Measurements from ENCODE around the gene STARD3. TPM values are rescaled to one million over a fixed set of nuclear protein-coding genes. Genes with fewer than 3 reads are reported as not detected.

STARD3 gene
- total and polyA plus RNA-seq, 9 donors = 34.5 to 55.9 (median 44.3) TPM

DNA sequence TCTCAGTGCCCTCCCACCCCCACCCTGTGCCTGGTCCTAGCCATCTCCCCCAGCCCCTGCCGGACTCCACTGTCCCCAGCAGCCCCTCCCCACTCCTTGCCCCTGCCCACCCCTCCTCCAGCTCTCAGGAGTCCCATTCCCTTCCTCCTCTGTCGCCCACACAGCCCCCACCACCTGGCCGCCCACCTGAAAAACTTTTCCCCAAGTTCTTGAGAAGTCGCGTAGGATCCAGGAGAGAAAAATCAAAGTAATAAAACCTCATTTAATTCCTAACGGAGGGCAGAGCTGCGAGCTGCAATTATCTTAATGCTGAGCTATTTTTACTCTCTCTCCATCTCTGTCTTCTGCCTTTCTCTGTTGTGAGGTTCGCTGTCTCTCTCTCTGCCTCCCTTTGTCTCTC lies 12.6 kb upstream of the STARD3 start:
- no peaks in the 10 kb centered on the region for H3K36me3 ChIP-seq
- intact Hi-C loops (cut with DNase I) = loop anchor here (5.0 to 10.0 kb wide), 4 partner anchors 43 to 128 kb away; partner anchors contain the start of genes PNMT (in 1 of the 4) and TCAP (in 1 of the 4)
- H3K4me3 ChIP-seq = no peak overlapping the region
- TF ChIP-seq CTCF (IDR thresholded peaks at IDR 0.05) (no peak), EP300 (IDR thresholded peaks at IDR 0.05) (no peak), POLR2A (IDR thresholded peaks at IDR 0.05) (no peak)
- H3K4me1 ChIP-seq (ENCODE audit: insufficient read depth) = peaks cover 2% of the 10 kb centered on the region
- DNase-seq = no peak
- H3K27ac ChIP-seq = no peak overlapping the region
- WGBS, 3 donors = 63 to 68% (median 66%) methylated on average over 8 of the region's 8 CpGs
- no peaks in the 10 kb centered on the region for H3K27me3 ChIP-seq
- no peaks in the 10 kb centered on the region for H3K9me3 ChIP-seq

DNA sequence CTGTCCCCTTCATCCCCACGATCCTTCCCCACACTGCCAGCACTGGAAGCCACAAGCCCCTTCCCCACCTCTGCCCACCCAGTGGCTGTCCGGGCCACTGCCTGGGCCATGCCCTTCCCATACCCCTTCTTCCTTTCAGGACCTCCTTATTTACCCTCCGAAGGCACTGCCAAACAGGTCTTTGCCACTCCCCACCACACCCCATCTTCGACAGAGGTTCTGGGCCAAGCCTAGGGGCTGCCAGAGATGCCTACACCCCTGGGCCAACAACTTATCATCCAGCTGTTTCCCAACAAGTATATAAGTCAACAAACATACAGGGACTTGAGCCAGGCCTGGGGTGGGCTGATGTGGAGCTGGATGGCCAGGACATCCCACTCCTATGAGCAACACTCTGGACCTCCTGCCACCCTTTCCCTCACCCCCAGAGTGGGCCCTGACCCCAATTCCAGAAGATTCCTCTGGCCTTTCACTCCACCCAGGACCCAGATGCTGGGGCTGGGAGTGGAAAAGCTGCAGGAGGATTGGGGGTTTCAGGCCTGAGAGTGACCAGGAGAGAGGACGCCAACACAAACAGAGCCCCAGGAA lies 11.7 kb upstream of the STARD3 start:
- Histone ChIP-seq H3K27ac (no peak overlapping the region), H3K36me3 (no peaks in the 10 kb centered on the region), H3K4me3 (no peak overlapping the region), H3K27me3 (no peaks in the 10 kb centered on the region), H3K4me1 (ENCODE audit: insufficient read depth) (peaks cover 2% of the 10 kb centered on the region), H3K9me3 (no peaks in the 10 kb centered on the region)
- intact Hi-C loops (cut with DNase I) = loop anchor here in 2 of 4 donors (5.0 to 10.0 kb wide), 2 partner anchors 80 to 127 kb away; no protein-coding TSS in a partner anchor
- DNase-seq = no peak
- TF ChIP-seq CTCF (IDR thresholded peaks at IDR 0.05) (no peak), EP300 (IDR thresholded peaks at IDR 0.05) (no peak), POLR2A (IDR thresholded peaks at IDR 0.05) (no peak)
- 26 to 41% (median 27%) methylated on average over 5 of the region's 5 CpGs for WGBS, 3 donors

DNA sequence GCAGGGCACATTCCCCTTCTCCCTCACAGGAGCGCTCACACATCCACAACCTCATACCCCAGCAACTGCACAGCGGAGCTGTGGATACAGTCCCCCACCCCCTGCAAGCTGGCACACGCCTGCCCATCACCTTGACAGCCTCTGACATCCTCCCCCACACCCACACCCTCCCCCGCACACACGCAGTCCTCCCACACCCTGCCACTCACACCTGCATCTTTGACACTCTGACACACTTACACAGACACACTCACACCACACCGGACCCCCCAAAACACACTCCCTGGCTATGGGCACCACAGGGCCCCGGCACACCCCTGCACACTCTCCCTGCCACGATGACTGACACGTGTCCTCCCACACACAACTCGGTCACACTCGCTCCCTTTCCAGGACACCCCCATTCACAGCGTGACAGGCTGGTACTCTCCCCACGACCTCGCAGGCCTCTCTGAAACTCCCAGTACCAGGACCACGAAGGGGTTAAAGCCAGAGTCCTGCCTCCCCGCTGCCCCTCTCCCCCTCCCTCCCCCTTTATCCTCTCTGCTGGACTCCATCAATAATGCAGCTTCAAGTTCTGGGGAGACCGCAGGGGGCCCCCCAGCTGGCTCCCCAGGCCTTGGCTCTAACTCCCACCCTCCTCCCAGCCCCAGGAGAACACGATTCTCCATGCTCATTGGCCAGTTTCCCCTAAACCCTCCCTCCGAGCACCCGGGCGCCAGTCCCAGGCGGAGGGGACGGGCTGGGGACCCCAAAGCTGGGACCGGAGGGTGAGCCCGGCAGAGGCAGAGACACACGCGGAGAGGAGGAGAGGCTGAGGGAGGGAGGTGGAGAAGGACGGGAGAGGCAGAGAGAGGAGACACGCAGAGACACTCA lies 10.5 kb upstream of the STARD3 start, which contains the start of gene PPP1R1B:
Gene PPP1R1B (plus strand): TSS at position 782 of the 876 bp plus-strand sequence. CDS start 441 bp downstream, outside the sequence.
- Histone ChIP-seq H3K4me1 (ENCODE audit: insufficient read depth) (peaks cover 2% of the 10 kb centered on the region), H3K27me3 (no peaks in the 10 kb centered on the region), H3K4me3 (peak within 1 kb of the TSS; percentile 26), H3K9me3 (no peaks in the 10 kb centered on the region), H3K27ac (no peak within 1 kb of the TSS), H3K36me3 (no peaks in the 10 kb centered on the region)
- no peak for TF ChIP-seq CTCF (IDR thresholded peaks at IDR 0.05)
- TF ChIP-seq EP300 (IDR thresholded peaks at IDR 0.05) = no peak
- no peak for TF ChIP-seq POLR2A (IDR thresholded peaks at IDR 0.05)
- intact Hi-C loops (cut with DNase I) = loop anchor here in 2 of 4 donors (5.0 to 10.0 kb wide), 2 partner anchors 82 to 126 kb away; no protein-coding TSS in a partner anchor
- 8 to 11% (median 9%) methylated on average over 29 of the region's 29 CpGs for WGBS, 3 donors
- DNase-seq = no peak

DNA sequence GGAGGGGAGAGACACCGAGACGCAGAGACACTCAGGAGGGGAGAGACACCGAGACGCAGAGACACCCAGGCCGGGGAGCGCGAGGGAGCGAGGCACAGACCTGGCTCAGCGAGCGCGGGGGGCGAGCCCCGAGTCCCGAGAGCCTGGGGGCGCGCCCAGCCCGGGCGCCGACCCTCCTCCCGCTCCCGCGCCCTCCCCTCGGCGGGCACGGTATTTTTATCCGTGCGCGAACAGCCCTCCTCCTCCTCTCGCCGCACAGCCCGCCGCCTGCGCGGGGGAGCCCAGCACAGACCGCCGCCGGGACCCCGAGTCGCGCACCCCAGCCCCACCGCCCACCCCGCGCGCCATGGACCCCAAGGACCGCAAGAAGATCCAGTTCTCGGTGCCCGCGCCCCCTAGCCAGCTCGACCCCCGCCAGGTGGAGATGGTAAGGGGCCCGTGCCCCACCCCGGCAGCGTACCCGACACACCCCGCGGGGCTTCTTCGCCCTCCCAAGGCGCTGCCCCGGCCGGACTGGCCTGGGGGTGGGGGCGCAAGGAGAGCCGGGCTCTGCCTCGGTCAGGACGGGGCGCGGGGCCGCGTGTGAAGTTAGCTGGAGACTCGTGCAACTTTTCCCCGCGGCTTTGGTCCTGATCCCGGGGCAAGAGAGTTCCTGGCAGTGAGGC lies 9.8 kb upstream of the STARD3 start:
- no peaks in the 10 kb centered on the region for H3K27me3 ChIP-seq
- peaks cover 2% of the 10 kb centered on the region for H3K4me1 ChIP-seq (ENCODE audit: insufficient read depth)

More for the DNA sequence above, 9.8 kb upstream of the STARD3 start:
- H3K9me3 ChIP-seq = no peaks in the 10 kb centered on the region
- H3K36me3 ChIP-seq = no peaks in the 10 kb centered on the region
- no peak overlapping the region for H3K27ac ChIP-seq
- TF ChIP-seq EP300 (IDR thresholded peaks at IDR 0.05) = no peak
- no peak for TF ChIP-seq POLR2A (IDR thresholded peaks at IDR 0.05)
- TF ChIP-seq CTCF (IDR thresholded peaks at IDR 0.05) = no peak
- intact Hi-C loops (cut with DNase I) = loop anchor here in 2 of 4 donors (5.0 to 10.0 kb wide), 2 partner anchors 82 to 125 kb away; no protein-coding TSS in a partner anchor
- H3K4me3 ChIP-seq = peak overlapping the region; percentile 26
- 0 to 2% (median 1%) methylated on average over 35 to 72 of the region's 72 CpGs for WGBS, 3 donors
- no peak for DNase-seq

Measured in ovary (tissue), 9 donors.